Type B pancreatic cell (in vitro differentiated cells): ENCODE data around the gene SHISA2. TPM values are rescaled to one million over a fixed set of nuclear protein-coding genes. Genes with fewer than 3 reads are reported as not detected.

Experiments used
- DNase-seq: peaks from one replicate; pipeline ENCODE4 v3.0.0; 2021; ENCODE audit warnings: mixed read lengths; ENCODE audit not compliant: unreplicated experiment; ENCODE audit errors: extremely low spot score
- H3K27ac Mint-ChIP-seq: 2 replicates; pipeline ENCODE4 v1.8.0; 2021; ENCODE audit warnings: mild to moderate bottlenecking, mixed read lengths
- H3K27me3 Mint-ChIP-seq: 2 replicates; pipeline ENCODE4 v1.8.0; 2021; ENCODE audit warnings: mixed read lengths
- H3K36me3 Mint-ChIP-seq: 2 replicates; pipeline ENCODE4 v1.8.0; 2021; ENCODE audit warnings: mixed read lengths
- H3K4me1 Mint-ChIP-seq: one replicate; pipeline ENCODE4 v1.8.0; 2021; ENCODE audit warnings: mixed read lengths; ENCODE audit not compliant: unreplicated experiment
- H3K4me3 Mint-ChIP-seq: 2 replicates; pipeline ENCODE4 v1.8.0; 2021; ENCODE audit warnings: mild to moderate bottlenecking, mixed read lengths
- H3K9me3 Mint-ChIP-seq: 2 replicates; pipeline ENCODE4 v1.8.0; 2021; ENCODE audit warnings: mixed read lengths
- total RNA-seq: library from RNA; stranded (reverse); gene quantifications from 2 replicates; pipeline ENCODE4 v1.2.1, GENCODE V29; 2021; ENCODE audit warnings: low replicate concordance
- TF ChIP-seq, protein P1 (sequence below): fragments of 200-600 bp; sonication (generic); conservative IDR thresholded peaks from 2 replicates; pipeline ENCODE4 v1.5.0; 2021; ENCODE audit warnings: antibody characterized with exemption, mild to moderate bottlenecking

Gene SHISA2
- total RNA-seq, 1 donor from 2014 or later, result 25.7 TPM

GRCh38 chr13:26061947-26062346 lies 10.1 kb upstream of the SHISA2 start:
- TF ChIP-seq, protein P1, sequence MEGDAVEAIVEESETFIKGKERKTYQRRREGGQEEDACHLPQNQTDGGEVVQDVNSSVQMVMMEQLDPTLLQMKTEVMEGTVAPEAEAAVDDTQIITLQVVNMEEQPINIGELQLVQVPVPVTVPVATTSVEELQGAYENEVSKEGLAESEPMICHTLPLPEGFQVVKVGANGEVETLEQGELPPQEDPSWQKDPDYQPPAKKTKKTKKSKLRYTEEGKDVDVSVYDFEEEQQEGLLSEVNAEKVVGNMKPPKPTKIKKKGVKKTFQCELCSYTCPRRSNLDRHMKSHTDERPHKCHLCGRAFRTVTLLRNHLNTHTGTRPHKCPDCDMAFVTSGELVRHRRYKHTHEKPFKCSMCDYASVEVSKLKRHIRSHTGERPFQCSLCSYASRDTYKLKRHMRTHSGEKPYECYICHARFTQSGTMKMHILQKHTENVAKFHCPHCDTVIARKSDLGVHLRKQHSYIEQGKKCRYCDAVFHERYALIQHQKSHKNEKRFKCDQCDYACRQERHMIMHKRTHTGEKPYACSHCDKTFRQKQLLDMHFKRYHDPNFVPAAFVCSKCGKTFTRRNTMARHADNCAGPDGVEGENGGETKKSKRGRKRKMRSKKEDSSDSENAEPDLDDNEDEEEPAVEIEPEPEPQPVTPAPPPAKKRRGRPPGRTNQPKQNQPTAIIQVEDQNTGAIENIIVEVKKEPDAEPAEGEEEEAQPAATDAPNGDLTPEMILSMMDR, result no peak
- no peak for DNase-seq
- no peaks in the 10 kb centered on the region for H3K9me3 Mint-ChIP-seq
- peaks cover 12% of the 10 kb centered on the region for H3K27me3 Mint-ChIP-seq
- H3K4me1 Mint-ChIP-seq, result peaks cover 24% of the 10 kb centered on the region
- no peaks in the 10 kb centered on the region for H3K36me3 Mint-ChIP-seq
- H3K4me3 Mint-ChIP-seq, result no peak overlapping the region
- H3K27ac Mint-ChIP-seq, result no peak overlapping the region

GRCh38 chr13:26061256-26061655 lies 9.4 kb upstream of the SHISA2 start:
- peaks cover 13% of the 10 kb centered on the region for H3K27me3 Mint-ChIP-seq
- H3K27ac Mint-ChIP-seq, result no peak overlapping the region

GRCh38 chr13:26060357-26060756 lies 8.5 kb upstream of the SHISA2 start:
- H3K27ac Mint-ChIP-seq, result no peak overlapping the region
- TF ChIP-seq, protein P1, result no peak
- no peaks in the 10 kb centered on the region for H3K9me3 Mint-ChIP-seq
- no peak overlapping the region for H3K4me3 Mint-ChIP-seq
- H3K4me1 Mint-ChIP-seq, result peaks cover 24% of the 10 kb centered on the region
- H3K27me3 Mint-ChIP-seq, result peaks cover 18% of the 10 kb centered on the region
- no peak for DNase-seq
- no peaks in the 10 kb centered on the region for H3K36me3 Mint-ChIP-seq

More at GRCh38 chr13:26061256-26061655, 9.4 kb upstream of the SHISA2 start:
- no peaks in the 10 kb centered on the region for H3K9me3 Mint-ChIP-seq
- DNase-seq, result no peak
- H3K4me1 Mint-ChIP-seq, result peaks cover 24% of the 10 kb centered on the region
- no peaks in the 10 kb centered on the region for H3K36me3 Mint-ChIP-seq
- TF ChIP-seq, protein P1, result no peak
- no peak overlapping the region for H3K4me3 Mint-ChIP-seq

GRCh38 chr13:26058704-26059103 lies 6.9 kb upstream of the SHISA2 start:
- Mint-ChIP-seq H3K36me3 (no peaks in the 10 kb centered on the region), H3K27ac (no peak overlapping the region), H3K4me3 (no peak overlapping the region), H3K27me3 (peaks cover 24% of the 10 kb centered on the region), H3K4me1 (peaks cover 24% of the 10 kb centered on the region), H3K9me3 (no peaks in the 10 kb centered on the region)
- no peak for DNase-seq
- TF ChIP-seq, protein P1, result no peak

GRCh38 chr13:26054896-26055295 lies 3.1 kb upstream of the SHISA2 start:
- no peaks in the 10 kb centered on the region for H3K36me3 Mint-ChIP-seq
- peaks cover 5% of the 10 kb centered on the region for H3K4me1 Mint-ChIP-seq
- TF ChIP-seq, protein P1, result no peak
- no peak for DNase-seq
- peaks cover 36% of the 10 kb centered on the region for H3K27me3 Mint-ChIP-seq
- no peak overlapping the region for H3K27ac Mint-ChIP-seq
- no peaks in the 10 kb centered on the region for H3K9me3 Mint-ChIP-seq
- no peak overlapping the region for H3K4me3 Mint-ChIP-seq

DNA sequence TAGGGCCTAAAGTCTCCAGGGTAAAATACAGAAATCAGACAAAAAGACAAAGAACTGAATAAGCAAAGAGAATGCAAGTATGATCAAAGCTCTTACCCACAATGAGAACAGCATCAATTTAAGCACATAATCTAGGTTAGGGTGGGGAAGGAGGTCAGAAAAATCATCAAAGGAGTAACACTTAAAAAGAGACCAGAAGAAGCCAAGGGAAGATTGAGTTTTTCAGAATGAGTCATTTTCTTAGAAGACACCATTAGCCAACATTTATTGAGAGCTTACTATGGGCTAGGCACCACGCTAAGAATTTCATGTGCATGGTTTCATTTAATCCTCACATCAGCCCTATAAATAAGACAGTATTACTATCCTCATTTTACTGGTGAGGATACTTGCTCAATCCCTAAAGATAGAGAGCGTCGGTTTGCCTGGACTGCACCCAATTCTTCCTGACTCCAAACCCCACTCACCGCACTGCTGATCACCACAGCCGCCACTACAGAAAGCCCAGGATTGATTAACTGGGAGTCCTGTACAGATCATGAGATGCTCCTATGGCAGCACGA lies 1.7 kb upstream of the SHISA2 start:
- TF ChIP-seq, protein P1, result no peak
- Mint-ChIP-seq H3K27ac (no peak overlapping the region), H3K4me1 (no peaks in the 10 kb centered on the region), H3K4me3 (no peak overlapping the region), H3K9me3 (no peaks in the 10 kb centered on the region), H3K27me3 (peaks cover 47% of the 10 kb centered on the region), H3K36me3 (no peaks in the 10 kb centered on the region)
- no peak for DNase-seq
